Naive thymus-derived CD8-positive, alpha-beta T cell (primary cell): ENCODE measurements around the gene IPPK. TPM values are rescaled to one million over a fixed set of nuclear protein-coding genes. Genes with fewer than 3 reads are reported as not detected.
A peak's percentile ranks its signal among the peaks of the same experiment; 100 is the strongest.

Source experiments
- ATAC-seq, 2 donors: fragments of 150-1000 bp; cut with Tn5 transposase in 1 of 2; sonication (Bioruptor Pico), chemical (Tn5 transposase) in 1 of 2; 1 replicate in 1 of 2; 2 replicates in 1 of 2; pipeline ENCODE4 v1.10.0; 2021; ENCODE audit warnings: mild to moderate bottlenecking in 2 of 2, moderate library complexity in 2 of 2
- POLR2A ChIA-PET: fragments of 350-600 bp; sonication (Branson Sonifier 250); formaldehyde crosslinking; loops from one replicate; lab custom pipeline; 2021; ENCODE audit warnings: antibody characterized with exemption; lab: Charles Lee
- DNase-seq, 10 donors: peaks; one replicate each; pipeline versions ENCODE4 v3.0.0 to v3.0.0-alpha.2; 2020 to 2022
- H3K27ac Mint-ChIP-seq, 10 donors: one replicate each; pipeline ENCODE4 v1.8.0; 2020 to 2022; ENCODE audit warnings: mild to moderate bottlenecking in 10 of 10, mixed read lengths in 10 of 10, moderate library complexity in 4 of 10, inconsistent platforms in 1 of 10
- H3K27me3 Mint-ChIP-seq, 5 donors: one replicate each; pipeline ENCODE4 v1.8.0; 2021 to 2022; ENCODE audit warnings: mixed read lengths in 5 of 5
- H3K36me3 Mint-ChIP-seq, 3 donors: one replicate each; pipeline ENCODE4 v1.8.0; 2020 to 2022; ENCODE audit warnings: mixed read lengths in 3 of 3, mild to moderate bottlenecking in 2 of 3, inconsistent platforms in 1 of 3
- H3K4me1 Mint-ChIP-seq, 4 donors: one replicate each; pipeline ENCODE4 v1.8.0; 2021 to 2022; ENCODE audit warnings: mixed read lengths in 4 of 4
- H3K4me3 Mint-ChIP-seq, 10 donors: one replicate each; pipeline ENCODE4 v1.8.0; 2020 to 2022; ENCODE audit warnings: mild to moderate bottlenecking in 10 of 10, mixed read lengths in 10 of 10, moderate library complexity in 6 of 10, inconsistent platforms in 1 of 10
- H3K9me3 Mint-ChIP-seq, 9 donors: one replicate each; pipeline ENCODE4 v1.8.0; 2020 to 2022; ENCODE audit warnings: mixed read lengths in 9 of 9, mild to moderate bottlenecking in 3 of 9, inconsistent platforms in 1 of 9, moderate library complexity in 1 of 9
- polyA plus RNA-seq, 3 donors: library from polyadenylated mRNA; unstranded; fragments of 300-500 nt; fragmentation: Illumina TruSeq; gene quantifications; one replicate each; pipeline ENCODE4 v1.2.3, GENCODE V29; 2021
- total RNA-seq, 8 experiments: library from RNA in 2 of 8; stranded (reverse) in 2 of 8; gene quantifications; one replicate each; pipeline ENCODE4 v1.2.3 and lab custom pipeline; 2021 to 2026

IPPK gene
- total and polyA plus RNA-seq, 5 experiments from 2014 or later = 4.4 to 9.3 (median 8.5) TPM

- no peak overlapping the region for H3K4me3 Mint-ChIP-seq
- peaks cover 0 to 6% (median 0%) of the 10 kb centered on the region in 4 donors for H3K4me1 Mint-ChIP-seq
- H3K27ac Mint-ChIP-seq = peak overlapping the region in 2 of 10 donors; percentile 72 to 86
- POLR2A ChIA-PET = no interaction called here
- H3K36me3 Mint-ChIP-seq = no peaks in the 10 kb centered on the region
- H3K9me3 Mint-ChIP-seq = no peaks in the 10 kb centered on the region
- ATAC-seq = no peak
- DNase-seq = no peak
- H3K27me3 Mint-ChIP-seq = peaks cover 0 to 4% (median 0%) of the 10 kb centered on the region in 5 donors
Measured at GRCh38 chr9:92680166-92681119, 10.5 kb upstream of the IPPK start.

DNA sequence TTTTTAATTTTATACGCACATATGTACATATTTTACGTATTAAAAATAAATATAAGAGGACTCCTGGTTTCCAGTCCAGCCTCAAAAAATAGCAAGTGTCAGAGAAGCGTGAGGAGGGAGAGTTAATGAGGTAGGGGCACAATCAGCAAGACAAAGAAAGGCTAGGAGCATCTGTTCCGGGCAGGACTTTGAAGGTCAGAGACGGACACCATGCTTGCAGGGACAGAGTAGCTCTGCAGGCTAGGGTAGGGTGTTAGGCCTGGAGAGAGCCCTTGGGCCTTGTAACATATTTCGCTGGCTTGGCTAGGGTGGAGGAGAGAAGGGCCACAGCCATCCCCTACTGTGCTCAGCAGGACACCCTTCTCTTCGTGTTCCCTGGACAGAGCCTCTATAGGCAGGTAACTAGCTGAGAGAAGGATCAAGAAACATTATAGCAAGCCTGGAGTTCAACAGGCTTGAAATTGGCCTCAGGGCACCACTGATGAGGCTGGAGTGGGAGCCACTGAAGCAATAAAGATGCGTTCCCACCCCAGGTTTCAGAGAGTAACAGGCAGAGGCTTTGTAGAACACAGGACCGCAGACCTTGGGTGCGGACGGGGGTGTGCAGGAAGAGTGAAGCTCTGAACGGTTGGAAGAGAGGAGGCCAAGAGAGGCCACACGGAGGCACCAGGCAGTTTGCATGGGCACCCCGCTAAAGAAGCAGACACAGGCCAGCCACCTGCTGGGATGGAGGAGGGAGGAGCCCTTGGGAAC lies 9.7 kb upstream of the IPPK start:
- POLR2A ChIA-PET = no interaction called here

DNA sequence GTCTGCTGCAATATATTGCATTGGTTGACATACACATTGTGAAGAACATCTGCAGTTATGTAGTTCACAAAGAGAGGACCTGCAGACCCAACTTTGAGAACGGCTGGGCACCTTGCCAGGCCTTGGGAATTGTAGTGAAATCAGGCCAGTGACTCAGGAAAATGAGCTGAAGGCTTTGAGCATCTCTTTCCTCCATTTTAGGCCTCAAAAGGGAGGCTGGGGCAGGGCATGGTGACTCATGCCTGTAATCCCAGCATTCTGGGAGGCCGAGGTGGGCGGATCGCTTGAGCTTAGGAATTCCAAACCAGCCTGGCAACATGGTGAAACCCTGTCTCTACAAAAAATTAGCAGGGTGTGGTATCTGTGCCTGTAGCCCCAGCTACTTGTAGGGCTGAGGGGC lies 1.4 kb upstream of the IPPK start:
- Mint-ChIP-seq H3K9me3 (no peaks in the 10 kb centered on the region), H3K4me1 (peaks cover 12 to 41% (median 31%) of the 10 kb centered on the region in 4 donors), H3K27me3 (no peaks in the 10 kb centered on the region), H3K36me3 (no peaks in the 10 kb centered on the region), H3K4me3 (peak overlapping the region; percentile 45 to 98 (median 95)), H3K27ac (peak overlapping the region in 6 of 10 donors; percentile 32 to 98 (median 70))
- POLR2A ChIA-PET = interaction anchor here (1.8 kb wide), 1 partner anchor 94 kb away, joined by 10 read pairs; the partner anchor contains the start of gene BICD2
- DNase-seq (no peak), ATAC-seq (no peak)

More for the DNA sequence above, 9.7 kb upstream of the IPPK start:
- Mint-ChIP-seq H3K4me1 (peaks cover 0 to 6% (median 0%) of the 10 kb centered on the region in 4 donors), H3K4me3 (no peak overlapping the region), H3K36me3 (no peaks in the 10 kb centered on the region), H3K27ac (peak overlapping the region in 1 of 10 donors; percentile 60), H3K27me3 (peaks cover 0 to 4% (median 0%) of the 10 kb centered on the region in 5 donors), H3K9me3 (no peaks in the 10 kb centered on the region)
- DNase-seq (no peak), ATAC-seq (no peak)

DNA sequence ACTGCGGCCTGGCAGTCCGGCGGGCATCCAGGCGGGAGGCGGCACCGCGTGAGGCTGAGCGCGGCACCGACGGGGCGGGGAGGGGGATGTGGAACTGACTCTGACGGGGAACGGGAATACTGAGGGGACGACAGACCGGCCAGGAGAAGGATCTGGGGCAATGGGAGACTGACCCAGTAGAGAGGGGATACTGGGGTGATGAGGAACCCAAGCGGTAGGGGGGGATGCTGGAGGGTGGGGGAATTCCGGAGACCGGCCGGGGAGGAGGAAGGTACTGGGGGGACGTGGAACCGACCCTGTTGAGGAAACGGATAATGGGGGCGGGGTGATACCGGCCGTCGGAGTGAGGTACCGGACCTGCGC lies 423 bp downstream of the IPPK start:
- peaks cover 0 to 4% (median 0%) of the 10 kb centered on the region in 3 donors for H3K36me3 Mint-ChIP-seq
- DNase-seq = peak in 2 of 10 donors; percentile 8 to 21
- POLR2A ChIA-PET = interaction anchor here (1.0 to 1.8 kb wide), 8 partner anchors 54 to 1999 kb away, joined by 3 to 17 read pairs (median 3); partner anchors contain the start of genes BICD2, CENPP and NOL8
- peak overlapping the region in 9 of 10 donors; percentile 85 to 98 (median 92) for H3K27ac Mint-ChIP-seq
- peak overlapping the region; percentile 86 to 98 (median 96) for H3K4me3 Mint-ChIP-seq
- H3K27me3 Mint-ChIP-seq = no peaks in the 10 kb centered on the region
- peaks cover 23 to 56% (median 45%) of the 10 kb centered on the region in 4 donors for H3K4me1 Mint-ChIP-seq
- peak; percentile 1 to 11 for ATAC-seq
- H3K9me3 Mint-ChIP-seq = no peaks in the 10 kb centered on the region

DNA sequence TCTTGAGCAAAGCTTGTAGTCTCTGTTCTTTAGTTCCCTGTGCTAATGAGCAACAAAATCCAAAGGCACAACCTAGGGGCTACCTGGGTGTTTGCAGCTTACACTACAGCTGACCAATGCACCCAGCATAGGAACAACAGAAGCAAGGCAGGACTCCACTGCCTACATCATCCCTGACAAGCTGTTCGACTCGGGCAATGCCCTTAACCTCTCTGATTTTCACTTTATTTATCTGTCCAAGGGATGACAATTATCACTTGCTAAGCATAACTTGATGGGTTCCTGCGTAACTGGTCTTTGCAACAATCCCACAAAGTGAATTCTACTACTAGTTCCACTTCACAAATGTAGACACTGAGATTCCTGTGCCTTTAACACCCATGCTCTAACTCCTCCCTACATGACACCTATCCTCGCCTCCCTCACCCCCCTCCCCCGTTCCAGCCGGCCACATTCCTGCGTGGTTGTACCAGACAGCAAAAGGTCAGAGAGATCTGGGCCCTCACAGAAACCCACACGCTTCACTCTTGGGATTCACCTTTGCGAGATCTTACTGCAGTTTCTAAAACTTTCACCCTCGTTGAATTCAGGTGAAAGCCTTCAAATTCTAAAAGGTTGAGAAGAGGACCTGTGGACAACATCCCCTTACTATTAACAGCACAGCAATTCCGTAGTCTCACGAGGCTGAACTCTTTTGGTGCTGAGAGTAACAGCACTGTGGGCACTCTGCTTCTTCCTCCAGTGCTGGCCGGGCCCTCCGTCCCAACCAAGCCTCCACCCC lies 995 bp downstream of the IPPK start:
- Mint-ChIP-seq H3K27me3 (no peaks in the 10 kb centered on the region), H3K27ac (peak overlapping the region; percentile 82 to 98 (median 92)), H3K4me1 (peaks cover 23 to 61% (median 50%) of the 10 kb centered on the region in 4 donors), H3K4me3 (peak overlapping the region; percentile 86 to 98 (median 96)), H3K9me3 (no peaks in the 10 kb centered on the region), H3K36me3 (peaks cover 0 to 4% (median 0%) of the 10 kb centered on the region in 3 donors)
- peak in 4 of 10 donors; percentile 6 to 25 (median 7) for DNase-seq
- ATAC-seq = no peak
- POLR2A ChIA-PET = no interaction called here

DNA sequence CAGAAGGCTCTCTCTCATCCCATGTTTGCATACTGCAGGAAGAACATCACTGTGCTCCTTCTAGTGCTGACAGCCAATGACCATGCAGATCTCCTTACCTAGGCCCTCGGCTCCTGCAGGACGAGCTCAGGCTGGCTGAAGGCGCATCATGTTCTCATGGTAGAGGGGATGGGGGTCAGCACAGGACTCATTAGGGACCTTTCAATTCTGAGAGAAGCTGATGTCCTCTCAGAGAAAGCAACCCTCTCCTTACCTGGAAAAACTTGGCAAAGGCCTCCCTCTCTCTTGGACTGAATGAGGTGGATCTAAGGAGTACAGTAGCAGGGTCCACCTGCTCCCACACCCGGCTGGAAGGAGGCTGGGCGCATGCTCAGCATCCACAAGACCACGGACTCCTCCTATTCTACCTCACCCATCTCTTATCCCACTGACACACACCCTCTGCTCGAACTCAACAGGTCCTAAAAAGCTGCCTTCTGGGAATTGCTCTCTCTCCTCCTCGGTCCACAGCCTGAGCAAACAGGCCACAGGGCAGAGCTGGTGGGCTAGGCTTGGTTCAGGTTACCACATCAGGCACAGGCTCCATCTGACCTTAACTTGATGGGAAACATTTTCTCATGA lies 2.9 kb downstream of the IPPK start:
- H3K4me1 Mint-ChIP-seq = peaks cover 25 to 70% (median 61%) of the 10 kb centered on the region in 4 donors
- peak overlapping the region in 4 of 10 donors; percentile 10 to 36 (median 20) for H3K4me3 Mint-ChIP-seq
- H3K27ac Mint-ChIP-seq = peak overlapping the region in 9 of 10 donors; percentile 2 to 83 (median 75)
- DNase-seq (no peak), ATAC-seq (no peak)
- POLR2A ChIA-PET = no interaction called here
- H3K27me3 Mint-ChIP-seq = no peaks in the 10 kb centered on the region
- H3K36me3 Mint-ChIP-seq = peaks cover 0 to 16% (median 0%) of the 10 kb centered on the region in 3 donors
- no peaks in the 10 kb centered on the region for H3K9me3 Mint-ChIP-seq

GRCh38 chr9:92666236-92666635 lies 3.7 kb downstream of the IPPK start:
- no peaks in the 10 kb centered on the region for H3K27me3 Mint-ChIP-seq
- no peaks in the 10 kb centered on the region for H3K9me3 Mint-ChIP-seq
- DNase-seq = no peak
- POLR2A ChIA-PET = no interaction called here
- H3K36me3 Mint-ChIP-seq = peaks cover 0 to 18% (median 0%) of the 10 kb centered on the region in 3 donors
- H3K4me3 Mint-ChIP-seq = peak overlapping the region in 2 of 10 donors; percentile 49 to 57
- ATAC-seq = no peak
- peak overlapping the region in 9 of 10 donors; percentile 4 to 87 (median 64) for H3K27ac Mint-ChIP-seq
- peaks cover 29 to 70% (median 67%) of the 10 kb centered on the region in 4 donors for H3K4me1 Mint-ChIP-seq

DNA sequence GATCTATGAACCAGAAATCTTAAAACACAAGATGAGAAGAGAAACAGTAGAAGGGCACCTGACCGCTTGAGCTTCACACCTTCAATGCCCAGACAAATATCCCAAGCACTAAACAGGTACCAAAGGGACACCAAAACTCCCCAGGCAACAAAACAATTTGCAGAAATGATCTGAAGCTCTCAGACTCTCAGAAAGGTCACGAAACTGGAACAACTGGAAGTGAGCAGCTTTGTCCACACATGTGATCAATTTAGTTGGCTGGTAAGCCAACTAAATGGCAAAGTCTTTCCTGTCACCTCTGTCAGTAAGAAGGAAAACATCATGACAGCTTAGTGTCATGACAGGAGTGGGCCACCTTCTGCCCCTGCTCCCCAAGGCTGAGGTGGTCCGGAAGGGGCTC lies 4.1 kb downstream of the IPPK start:
- no peaks in the 10 kb centered on the region for H3K9me3 Mint-ChIP-seq

GRCh38 chr9:92664394-92665152 lies 5.4 kb downstream of the IPPK start:
- Mint-ChIP-seq H3K27me3 (no peaks in the 10 kb centered on the region), H3K4me3 (peak overlapping the region; percentile 15 to 82 (median 52)), H3K4me1 (peaks cover 34 to 74% (median 62%) of the 10 kb centered on the region in 4 donors), H3K9me3 (no peaks in the 10 kb centered on the region), H3K36me3 (peaks cover 0 to 18% (median 0%) of the 10 kb centered on the region in 3 donors), H3K27ac (peak overlapping the region; percentile 63 to 93 (median 88))
- DNase-seq = peak in 7 of 10 donors; percentile 28 to 70 (median 61)
- POLR2A ChIA-PET = no interaction called here
- peak; percentile 42 to 87 for ATAC-seq

More for the DNA sequence above, 4.1 kb downstream of the IPPK start:
- Mint-ChIP-seq H3K4me1 (peaks cover 29 to 71% (median 66%) of the 10 kb centered on the region in 4 donors), H3K4me3 (peak overlapping the region in 2 of 10 donors; percentile 49 to 57), H3K27me3 (no peaks in the 10 kb centered on the region), H3K36me3 (peaks cover 0 to 18% (median 0%) of the 10 kb centered on the region in 3 donors), H3K27ac (peak overlapping the region in 9 of 10 donors; percentile 4 to 87 (median 64))
- POLR2A ChIA-PET = no interaction called here
- DNase-seq = no peak
- no peak for ATAC-seq

DNA sequence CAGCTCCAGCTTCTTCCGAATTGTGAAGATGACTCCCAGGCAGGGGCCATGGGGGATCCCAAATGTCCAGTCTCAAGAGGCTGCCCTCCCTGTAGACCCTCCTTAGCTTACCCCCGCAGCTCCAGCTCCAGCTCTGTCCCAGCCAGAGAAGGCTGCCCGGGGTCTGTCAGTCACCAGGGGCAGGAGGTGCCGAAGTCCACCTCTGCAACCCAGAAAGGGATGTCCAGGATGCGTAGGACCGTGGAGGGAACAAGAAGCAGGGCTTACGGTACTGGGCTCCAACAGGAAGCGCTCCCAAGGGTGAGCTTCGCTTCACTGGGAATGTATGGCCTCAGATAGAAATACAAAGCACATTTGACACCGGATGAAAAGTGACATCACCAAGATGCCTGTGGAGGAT lies 6.0 kb downstream of the IPPK start:
- peaks cover 31 to 71% (median 56%) of the 10 kb centered on the region in 4 donors for H3K4me1 Mint-ChIP-seq
- DNase-seq (no peak), ATAC-seq (no peak)
- no peak overlapping the region for H3K4me3 Mint-ChIP-seq
- POLR2A ChIA-PET = no interaction called here
- H3K27ac Mint-ChIP-seq = peak overlapping the region in 7 of 10 donors; percentile 18 to 93 (median 88)
- H3K27me3 Mint-ChIP-seq = no peaks in the 10 kb centered on the region
- H3K9me3 Mint-ChIP-seq = no peaks in the 10 kb centered on the region
- H3K36me3 Mint-ChIP-seq = peaks cover 0 to 18% (median 0%) of the 10 kb centered on the region in 3 donors

GRCh38 chr9:92663126-92663525 lies 6.8 kb downstream of the IPPK start:
- Mint-ChIP-seq H3K9me3 (no peaks in the 10 kb centered on the region), H3K27me3 (no peaks in the 10 kb centered on the region), H3K27ac (peak overlapping the region in 3 of 10 donors; percentile 18 to 90 (median 46)), H3K4me1 (peaks cover 29 to 62% (median 48%) of the 10 kb centered on the region in 4 donors), H3K36me3 (peaks cover 0 to 25% (median 0%) of the 10 kb centered on the region in 3 donors), H3K4me3 (no peak overlapping the region)
- ATAC-seq = no peak
- no peak for DNase-seq
- POLR2A ChIA-PET = no interaction called here
